GM19397 (cell line): ENCODE measurements around the gene PEBP1.
"Not testable (repeated sequence)": the region's sequence is repeated elsewhere in the genome, so short reads cannot be mapped to it uniquely, and the experiment has no call there.

ENCODE experiments used
- ATAC-seq: cut with Tn5 transposase; IDR thresholded peaks from one replicate; pipeline ENCODE4 v1.9.1; 2021; ENCODE audit warnings: mild to moderate bottlenecking, moderate library complexity; ENCODE audit not compliant: unreplicated experiment

The PEBP1 gene

DNA sequence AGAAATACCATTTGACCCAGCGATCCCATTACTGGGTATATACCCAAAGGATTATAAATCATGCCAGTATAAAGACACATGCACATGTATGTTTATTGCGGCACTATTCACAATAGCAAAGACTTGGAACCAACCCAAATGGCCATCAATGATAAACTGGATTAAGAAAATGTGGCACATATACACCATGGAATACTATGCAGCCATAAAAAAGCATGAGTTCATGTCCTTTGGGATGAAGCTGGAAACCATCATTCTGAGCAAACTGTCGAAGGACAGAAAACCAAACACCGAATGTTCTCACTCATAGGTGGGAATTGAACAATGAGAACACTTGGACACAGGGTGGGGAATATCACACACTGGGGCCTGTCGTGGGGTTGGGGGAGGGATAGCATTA is 6.5 kb upstream of the PEBP1 start:
- not testable (repeated sequence) for ATAC-seq

DNA sequence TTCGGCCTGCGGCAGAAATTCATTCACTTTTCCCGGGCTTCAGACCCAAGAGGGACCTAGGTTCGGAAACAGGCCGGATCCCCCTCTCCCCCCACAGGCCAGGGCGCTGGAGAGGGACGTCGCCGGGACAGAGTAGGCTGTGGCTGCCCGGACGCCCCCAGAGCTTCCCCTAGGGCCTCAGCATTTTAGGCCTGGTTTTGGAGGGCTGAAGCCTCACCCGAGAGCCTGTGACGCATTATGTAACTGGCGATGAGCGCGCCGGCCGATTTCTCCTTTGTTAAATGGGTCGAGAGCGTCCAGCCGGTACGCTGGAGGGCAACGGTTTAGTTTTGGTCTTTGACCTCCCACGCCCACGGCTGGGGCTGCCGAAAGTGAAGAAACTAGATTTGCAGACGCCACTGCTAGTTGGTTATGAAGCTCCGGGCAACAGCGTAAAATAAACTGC is 657 bp downstream of the PEBP1 start:
- peak; percentile 22 for ATAC-seq

DNA sequence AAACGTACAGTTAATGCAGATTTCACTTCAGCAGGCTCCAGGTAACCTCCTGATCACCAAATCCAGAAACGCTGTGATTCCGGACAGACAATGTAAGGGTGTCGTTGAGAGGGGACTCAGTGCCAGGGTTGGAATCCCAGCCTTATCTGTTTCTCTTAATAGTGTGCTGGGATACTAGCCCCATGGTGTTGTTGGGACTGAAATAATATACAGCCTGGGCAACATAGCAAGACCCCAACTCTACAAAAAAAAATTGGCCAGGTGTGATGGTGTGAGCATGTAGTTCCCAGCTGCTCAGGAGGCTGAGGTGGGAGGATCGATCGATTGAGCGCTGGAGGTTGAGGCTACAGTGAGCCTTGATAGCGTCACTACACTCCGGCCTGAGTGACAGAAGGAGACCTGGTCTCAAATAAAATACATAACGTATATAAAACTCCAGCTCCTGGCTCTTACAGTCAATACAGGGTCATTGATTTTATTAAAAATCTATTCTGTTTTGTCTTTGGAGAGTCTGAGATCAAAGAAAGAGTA is 1.3 kb downstream of the PEBP1 start:
- no peak for ATAC-seq

DNA sequence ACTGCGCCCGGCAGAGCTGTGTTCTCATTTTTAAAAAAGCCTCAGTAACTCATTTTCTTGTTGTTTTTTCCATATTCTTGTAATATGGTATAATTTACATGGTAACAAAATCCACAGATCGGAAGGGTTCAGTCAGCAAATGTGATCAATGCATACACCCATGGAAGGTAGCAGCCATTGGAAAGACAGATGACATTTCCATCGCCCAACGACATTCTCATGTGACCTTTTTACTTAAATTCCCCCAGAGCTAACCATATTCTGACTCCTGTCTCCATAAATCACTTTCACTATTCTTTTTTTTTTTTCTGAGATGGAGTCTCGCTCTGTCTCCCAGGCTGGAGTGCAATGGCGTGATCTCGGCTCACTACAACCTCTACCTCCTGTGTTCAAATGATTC is 4.9 kb downstream of the PEBP1 start:
- ATAC-seq: no peak

DNA sequence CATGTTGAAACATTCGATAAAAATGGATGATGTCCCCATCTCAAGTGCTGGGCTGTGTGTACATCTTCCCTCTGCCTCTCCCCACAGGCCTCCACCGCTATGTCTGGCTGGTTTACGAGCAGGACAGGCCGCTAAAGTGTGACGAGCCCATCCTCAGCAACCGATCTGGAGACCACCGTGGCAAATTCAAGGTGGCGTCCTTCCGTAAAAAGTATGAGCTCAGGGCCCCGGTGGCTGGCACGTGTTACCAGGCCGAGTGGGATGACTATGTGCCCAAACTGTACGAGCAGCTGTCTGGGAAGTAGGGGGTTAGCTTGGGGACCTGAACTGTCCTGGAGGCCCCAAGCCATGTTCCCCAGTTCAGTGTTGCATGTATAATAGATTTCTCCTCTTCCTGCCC is 8.6 kb downstream of the PEBP1 start:
- ATAC-seq: no peak

DNA sequence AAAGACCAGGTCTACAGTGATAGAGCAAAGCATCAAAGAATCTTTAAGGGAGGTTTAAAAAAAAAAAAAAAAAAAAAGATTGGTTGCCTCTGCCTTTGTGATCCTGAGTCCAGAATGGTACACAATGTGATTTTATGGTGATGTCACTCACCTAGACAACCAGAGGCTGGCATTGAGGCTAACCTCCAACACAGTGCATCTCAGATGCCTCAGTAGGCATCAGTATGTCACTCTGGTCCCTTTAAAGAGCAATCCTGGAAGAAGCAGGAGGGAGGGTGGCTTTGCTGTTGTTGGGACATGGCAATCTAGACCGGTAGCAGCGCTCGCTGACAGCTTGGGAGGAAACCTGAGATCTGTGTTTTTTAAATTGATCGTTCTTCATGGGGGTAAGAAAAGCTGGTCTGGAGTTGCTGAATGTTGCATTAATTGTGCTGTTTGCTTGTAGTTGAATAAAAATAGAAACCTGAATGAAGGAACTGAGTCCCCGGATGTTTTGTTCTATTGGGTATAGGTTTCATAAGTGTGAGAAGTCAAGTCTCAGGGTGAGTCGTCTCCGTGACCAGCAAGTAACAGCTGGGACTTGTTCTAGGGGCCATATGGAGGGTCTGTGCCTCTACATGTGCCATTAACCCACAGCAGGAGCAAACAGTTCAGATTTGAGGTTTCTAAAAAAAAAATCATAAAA is 9.3 kb downstream of the PEBP1 start:
- no peak for ATAC-seq

DNA sequence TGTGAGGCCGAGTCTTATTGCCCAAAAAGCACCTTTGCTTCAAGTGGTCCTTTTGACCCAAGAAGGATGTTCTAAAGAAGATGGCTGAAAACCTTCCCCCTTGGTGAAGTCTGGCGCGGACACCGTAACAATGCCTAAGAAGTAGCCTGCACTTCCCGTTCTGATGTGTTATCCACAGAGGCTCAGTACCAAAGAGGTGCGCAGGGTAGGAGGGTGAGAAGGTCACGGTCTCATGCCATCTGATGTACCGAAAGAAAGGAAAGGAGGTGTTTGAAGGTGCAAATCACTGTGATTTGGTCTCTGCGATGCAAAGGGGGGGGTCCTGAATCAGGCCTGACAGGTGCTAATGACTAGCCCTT is 9.9 kb downstream of the PEBP1 start:
- ATAC-seq: no peak

DNA sequence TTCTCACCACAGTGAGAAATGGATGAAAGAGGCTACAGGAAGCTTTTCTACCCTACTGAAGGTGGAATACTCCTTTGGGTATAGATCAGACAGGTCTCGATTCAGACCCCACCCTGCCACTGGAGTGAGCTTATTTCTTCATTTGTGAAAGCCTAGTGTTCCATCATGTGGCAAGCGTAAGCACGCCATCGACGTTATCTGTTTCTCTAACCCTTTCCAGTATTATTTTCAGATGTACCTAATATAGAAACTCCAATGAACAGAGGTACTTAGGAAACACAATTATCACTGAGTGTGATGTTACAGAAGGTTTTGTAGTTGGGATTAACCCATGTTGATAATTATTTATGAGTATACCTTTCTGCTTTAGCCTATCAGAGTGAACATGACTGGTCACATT is 12.4 kb downstream of the PEBP1 start:
- no peak for ATAC-seq

DNA sequence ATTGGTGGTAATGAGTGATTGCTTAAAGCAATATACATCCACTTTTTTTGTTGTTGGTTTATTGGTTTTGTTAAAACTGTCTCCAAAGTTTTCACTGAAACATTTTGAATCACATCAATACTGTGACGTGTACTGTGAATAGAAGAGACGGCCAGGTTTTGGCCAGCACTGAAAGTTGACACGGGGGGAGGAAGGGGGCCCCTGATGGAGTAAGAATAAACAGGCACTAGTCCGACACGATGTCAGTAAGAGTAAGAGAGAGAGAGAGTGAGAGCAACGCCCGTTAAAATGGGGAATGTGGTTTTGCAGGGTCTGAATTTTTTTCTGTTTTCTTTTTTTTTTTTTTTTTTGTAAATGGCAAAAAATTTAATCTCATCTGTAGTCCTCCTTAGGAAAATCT is 14.7 kb downstream of the PEBP1 start:
- no peak for ATAC-seq

DNA sequence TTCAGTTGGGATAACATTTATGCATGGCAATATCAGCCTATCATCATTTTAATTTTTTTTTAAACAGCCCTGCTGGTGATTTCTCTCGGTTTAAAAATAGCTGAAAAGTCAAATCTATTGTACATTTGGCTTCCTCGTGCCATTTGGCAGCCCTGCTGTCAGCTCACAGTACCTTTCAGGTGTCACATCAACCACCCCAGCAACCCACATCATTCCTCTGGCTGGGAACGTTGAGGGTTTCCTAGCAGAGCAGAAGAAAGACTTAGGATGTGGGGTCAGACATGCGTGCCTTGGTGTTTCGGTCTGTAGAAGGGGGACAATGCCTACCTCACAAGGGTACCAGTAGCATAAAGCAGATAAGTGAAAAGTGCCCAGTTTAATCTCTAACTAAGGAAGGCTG is 15.8 kb downstream of the PEBP1 start:
- no peak for ATAC-seq

DNA sequence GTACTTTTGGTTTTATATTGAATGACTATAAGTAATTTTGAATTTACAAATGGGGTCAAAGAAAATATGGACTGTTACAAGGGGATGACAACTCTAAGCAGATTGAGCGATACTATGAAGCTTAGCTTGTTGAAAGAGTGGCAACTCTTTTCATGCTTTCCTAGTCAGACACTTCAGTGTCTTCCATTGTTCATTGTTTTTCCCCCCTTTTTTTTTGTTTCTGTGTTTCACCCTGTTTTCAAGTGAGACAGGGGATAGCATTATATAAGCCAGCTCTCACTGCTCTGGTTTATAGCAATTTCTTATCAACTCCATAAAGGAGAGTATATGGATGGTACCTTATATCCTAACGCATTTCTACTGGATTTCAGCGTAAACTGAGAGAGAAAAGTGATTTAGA is 24.6 kb downstream of the PEBP1 start:
- no peak for ATAC-seq

DNA sequence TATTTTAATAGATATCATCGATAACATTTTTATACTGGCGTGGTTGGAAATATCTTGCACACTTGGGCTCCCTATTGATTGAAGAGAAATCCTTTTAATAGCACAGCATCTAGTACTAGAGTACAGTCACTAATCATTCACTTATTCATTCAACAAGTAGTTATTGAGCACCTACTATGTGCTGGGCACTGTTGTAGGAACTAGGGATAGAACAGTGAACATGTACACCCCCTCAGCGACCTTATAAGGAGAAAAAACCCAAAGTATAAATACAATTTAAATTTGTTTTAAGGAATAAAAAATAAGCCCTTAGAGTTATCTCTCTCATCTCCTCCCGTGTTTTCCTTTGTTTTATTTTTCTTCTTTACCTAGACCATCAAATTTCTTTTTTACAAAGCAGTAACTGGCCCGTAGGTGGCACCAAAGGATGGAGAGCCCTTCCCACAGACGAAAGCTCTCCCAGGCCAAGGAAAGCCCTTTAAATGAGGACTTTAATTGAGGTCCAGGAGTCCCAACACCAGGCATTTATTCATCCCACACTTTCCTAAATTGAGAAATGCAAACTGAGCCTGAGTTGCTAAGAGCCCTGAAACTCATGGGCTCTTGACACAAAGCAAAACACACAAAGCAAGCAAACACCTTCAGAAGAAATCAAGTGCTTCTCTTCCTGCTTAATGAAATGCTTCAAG is 29.0 kb downstream of the PEBP1 start:
- ATAC-seq: no peak

DNA sequence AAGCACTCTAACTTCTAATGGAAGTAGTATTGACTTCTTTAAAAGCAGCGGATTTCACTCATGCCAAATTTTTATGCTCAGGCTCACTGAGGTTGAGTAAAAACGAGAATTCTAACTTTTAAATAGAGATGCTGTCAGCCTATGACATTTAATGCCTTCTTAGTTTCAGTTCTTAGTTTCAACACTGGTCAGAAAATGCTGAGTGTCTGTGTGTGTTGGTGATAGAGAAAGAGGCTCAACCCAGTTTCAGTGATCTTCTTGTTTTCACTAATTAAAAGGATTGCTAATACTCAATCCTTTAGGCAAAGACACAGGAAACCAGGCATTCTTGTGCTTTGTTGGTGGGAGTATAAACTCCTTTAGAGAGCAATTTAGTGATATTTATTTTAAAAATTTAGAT is 31.0 kb downstream of the PEBP1 start:
- ATAC-seq: peak; percentile 95

DNA sequence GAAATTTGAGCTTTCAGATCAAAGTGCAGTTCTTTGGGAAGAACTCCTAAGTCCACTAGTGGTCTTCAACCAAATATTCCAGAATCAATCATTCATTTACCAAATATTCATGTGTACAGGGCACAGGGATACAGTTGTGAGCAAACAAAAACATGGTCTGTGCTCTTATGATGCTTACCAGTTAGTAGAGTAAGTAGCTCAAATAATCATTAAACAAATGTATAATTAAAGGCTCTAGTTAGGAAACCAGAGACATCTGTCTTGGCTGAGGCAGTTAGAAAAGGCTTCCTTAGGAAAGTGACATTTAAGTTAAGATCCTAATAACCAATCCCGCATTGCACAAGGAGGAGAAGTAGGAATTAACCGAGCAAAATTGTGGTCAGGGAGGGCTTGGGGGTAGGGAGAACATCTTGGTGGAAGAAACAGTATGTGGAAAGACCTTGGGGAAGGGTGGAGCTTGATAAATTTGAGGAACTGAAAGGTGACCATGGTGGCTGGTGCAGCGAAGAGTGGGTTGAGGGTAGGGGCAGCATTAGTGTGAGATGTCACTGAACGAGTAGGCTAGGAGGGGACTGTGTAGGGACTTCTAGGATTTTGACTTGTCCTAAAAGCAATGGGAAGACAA is 40.0 kb downstream of the PEBP1 start:
- ATAC-seq: peak; percentile 55

DNA sequence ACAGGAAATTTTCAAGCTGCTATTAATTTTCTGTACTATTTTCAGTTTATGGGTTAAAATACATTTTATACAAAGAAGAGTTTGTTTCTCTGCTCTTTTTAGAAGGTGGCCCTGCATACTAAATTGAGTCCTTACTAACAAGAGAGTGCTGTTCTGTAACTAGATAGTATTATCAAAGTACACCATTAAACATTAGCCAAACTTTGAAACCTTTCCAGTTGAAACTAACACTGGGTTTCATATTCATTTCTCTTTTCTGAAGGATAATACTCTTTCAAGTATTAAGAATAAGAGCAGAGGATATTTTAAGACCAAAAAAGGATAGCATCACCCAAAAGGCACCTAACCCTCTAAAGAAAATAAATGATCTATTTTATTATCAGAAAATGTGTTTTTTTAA is 47.2 kb downstream of the PEBP1 start:
- ATAC-seq: no peak

DNA sequence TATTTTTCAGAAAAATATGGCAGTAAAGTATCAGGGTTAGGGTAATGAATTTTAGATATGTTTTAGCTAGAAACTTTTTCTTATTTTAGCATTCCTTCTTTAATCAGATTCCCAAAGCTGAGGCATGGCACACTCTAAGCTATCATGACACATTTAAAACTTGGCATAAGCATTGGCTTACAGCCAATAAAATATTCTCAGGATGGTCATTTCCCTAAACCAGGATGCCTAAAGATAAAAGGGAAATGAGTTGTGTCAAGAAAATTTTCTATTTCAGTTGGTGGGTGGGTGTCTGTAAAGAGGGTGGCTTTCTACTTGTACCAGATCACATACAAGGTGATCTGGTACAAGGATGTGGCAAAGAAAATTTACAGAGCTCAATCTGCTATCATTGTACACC is 47.8 kb downstream of the PEBP1 start:
- no peak for ATAC-seq

DNA sequence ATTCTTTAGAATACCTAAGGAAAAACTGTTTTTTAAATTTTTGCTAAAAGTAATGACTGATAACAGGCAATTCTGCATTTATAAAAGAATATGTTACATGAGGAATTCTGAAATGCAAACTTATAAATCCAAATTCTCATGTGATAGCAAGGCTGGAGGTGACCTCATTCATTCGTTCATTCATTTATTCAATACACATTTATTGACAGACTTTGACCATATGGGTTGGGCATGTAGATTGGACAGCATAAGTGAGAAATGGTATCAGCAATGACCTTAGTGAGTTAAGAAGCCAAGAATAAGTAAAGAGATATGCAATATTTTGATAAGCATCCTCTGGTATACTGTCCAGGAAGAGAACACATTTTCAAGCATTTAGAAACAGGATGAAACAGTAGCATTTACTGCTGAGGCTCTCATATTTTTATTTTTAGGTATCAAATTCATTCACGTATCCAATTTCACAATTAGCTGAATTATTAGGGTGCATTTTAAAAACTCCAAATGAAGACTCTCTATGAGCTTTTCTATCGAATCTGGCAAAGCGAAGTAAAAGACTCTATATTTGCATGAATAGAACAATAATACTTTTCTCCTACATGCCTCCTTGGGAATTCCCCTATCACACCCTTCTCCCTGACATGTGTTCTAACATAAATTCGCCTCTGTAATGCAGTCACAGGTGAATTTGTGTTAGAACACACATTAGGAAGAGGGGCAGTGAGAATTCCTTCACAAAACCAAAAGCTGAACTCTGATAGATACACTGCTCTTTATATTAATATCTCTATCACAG is 49.9 kb downstream of the PEBP1 start:
- ATAC-seq: no peak

DNA sequence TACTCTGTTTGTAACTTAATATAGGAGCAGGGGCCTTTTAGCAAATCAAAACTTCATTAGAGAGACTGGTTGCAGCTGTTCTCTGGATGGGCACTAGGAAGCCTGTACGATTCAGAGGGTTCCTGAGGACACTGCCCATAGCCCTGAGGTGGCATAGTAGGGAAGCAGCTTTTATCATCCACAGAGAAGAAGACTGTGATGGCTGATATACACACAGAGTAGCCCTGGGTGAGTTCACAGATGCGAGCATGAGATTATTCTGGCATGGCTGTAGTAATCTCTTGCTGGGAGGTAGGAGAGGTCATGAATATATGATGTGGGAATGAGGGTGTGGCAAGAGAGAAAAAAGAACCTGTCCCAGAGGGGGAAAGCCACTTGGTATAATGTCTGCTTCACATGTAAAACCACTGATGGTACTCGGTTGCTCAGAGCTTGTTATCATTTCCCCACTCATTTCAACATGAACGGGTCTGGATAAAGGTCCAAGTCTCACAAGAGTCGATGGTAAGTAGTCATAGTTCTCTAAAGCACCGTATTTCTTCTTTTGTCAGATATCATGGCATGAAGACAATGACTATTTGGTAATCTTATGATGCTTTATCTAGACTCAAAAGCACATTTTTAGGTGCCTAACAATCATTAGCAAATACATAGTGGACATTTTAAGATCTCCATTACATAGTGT is 52.0 kb downstream of the PEBP1 start:
- ATAC-seq: no peak

DNA sequence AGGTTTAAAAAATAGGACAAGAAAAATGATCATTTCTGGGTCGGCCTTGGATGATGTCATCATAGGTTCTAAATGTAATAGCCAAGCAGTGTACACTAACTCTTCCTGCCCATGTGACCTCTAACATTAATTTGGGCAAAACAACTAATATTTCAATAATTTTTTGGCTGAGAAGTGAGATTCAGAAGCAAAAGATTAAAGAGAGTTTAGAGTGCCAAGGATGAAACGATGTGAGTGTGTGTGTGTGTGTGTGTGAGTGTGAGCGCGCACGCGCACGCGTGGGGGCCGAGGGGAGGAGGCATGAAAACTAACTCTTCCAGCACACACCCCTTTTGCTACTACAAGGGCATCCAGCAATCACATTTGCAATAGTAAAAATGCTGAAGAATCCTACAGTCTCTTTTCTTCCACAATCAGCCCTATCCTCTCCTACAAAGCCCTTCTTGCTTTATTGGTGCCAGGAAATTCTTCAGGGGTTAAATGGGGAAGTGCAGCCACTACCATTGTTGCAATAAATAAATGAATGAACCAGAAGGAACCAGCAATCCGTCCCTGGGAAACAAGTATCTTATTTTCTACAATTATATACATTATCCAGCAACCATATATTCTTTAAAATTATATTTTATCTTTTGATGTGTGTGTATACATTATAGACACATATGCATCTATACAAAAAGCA is 52.9 kb downstream of the PEBP1 start:
- ATAC-seq: no peak

DNA sequence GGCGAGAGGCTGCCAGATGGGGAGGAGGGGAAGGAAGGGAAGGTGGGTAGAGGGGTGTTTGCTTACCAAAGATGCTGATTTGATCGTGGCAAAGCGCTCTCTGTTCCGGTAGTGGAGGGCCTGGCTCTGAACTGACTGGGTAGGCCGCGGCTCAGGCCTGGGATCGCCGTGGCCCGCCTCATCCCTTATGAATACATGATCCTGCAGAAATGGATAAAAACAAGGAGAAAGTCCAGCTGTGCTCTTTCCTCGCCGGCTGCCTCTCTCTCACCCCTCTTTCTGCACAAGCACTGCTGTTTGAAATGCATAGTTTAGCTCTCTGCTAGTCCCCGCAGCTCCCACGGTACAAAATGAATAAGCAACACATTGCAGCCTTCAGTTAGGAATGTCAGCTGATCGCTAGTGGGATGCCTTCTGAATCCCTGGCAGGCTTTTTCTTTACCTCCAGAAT is 53.8 kb downstream of the PEBP1 start:
- ATAC-seq: no peak
